B cell (primary cell): ENCODE results near the gene CGNL1. TPM values are rescaled to one million over a fixed set of nuclear protein-coding genes. Genes with fewer than 3 reads are reported as not detected.

Experiments
- ATAC-seq: fragments of 200-7000 bp; cut with Tn5 transposase; one replicate; pipeline ENCODE4 v1.10.0; 2021; ENCODE audit warnings: low read depth, mild to moderate bottlenecking, moderate number of reproducible peaks, moderate library complexity
- CTCF ChIA-PET: fragments of 350-600 bp; sonication (Branson Sonifier 250); formaldehyde crosslinking; loops from one replicate; lab custom pipeline; 2021; ENCODE audit warnings: antibody characterized with exemption, inconsistent platforms; lab: Charles Lee
- POLR2A ChIA-PET: fragments of 350-600 bp; sonication (Branson Sonifier 250); formaldehyde crosslinking; loops from one replicate; lab custom pipeline; 2021; ENCODE audit warnings: antibody characterized with exemption; lab: Charles Lee
- DNase-seq: peaks from one replicate; pipeline ENCODE4 v3.0.0; 2013
- H2AFZ ChIP-seq: 2 replicates; pipeline ENCODE4 v1.6.1; 2012; ENCODE audit warnings: mild to moderate bottlenecking, low read depth, low read length; ENCODE audit not compliant: insufficient read depth, poor library complexity, severe bottlenecking
- H3K27ac ChIP-seq, 2 donors: 1 replicate in 1 of 2; 2 replicates in 1 of 2; pipeline ENCODE4 v1.5.1; 2012 to 2013; ENCODE audit warnings: low read length in 2 of 2, mild to moderate bottlenecking in 2 of 2, moderate library complexity in 1 of 2
- H3K27me3 ChIP-seq, 4 experiments: fragments of 200-600 bp in 1 of 4; sonication (generic) in 1 of 4; replicated peaks in 1 of 4; 1 replicate in 2 of 4; 2 replicates in 2 of 4; pipeline versions ENCODE4 v1.6.1 to v1.7.0; 2013 to 2016; ENCODE audit warnings: low read length in 3 of 4, mild to moderate bottlenecking in 2 of 4, mixed read lengths in 1 of 4, moderate library complexity in 1 of 4; ENCODE audit not compliant: insufficient read depth in 4 of 4, control insufficient read depth in 3 of 4; ENCODE audit errors: control extremely low read depth in 1 of 4
- H3K36me3 ChIP-seq, 2 experiments: replicated peaks in 1 of 2; 1 replicate in 1 of 2; 2 replicates in 1 of 2; pipeline versions ENCODE4 v1.6.1 to v1.7.1; 2013; ENCODE audit warnings: low read length in 1 of 2; ENCODE audit not compliant: insufficient read depth in 2 of 2, control insufficient read depth in 1 of 2; ENCODE audit errors: control extremely low read depth in 1 of 2, extremely low read depth in 1 of 2
- H3K4me1 ChIP-seq, 2 donors: fragments of 200-600 bp in 1 of 2; sonication (generic) in 1 of 2; 1 replicate in 1 of 2; 2 replicates in 1 of 2; pipeline versions ENCODE4 v1.5.1 to v1.6.1; 2013 to 2017; ENCODE audit warnings: low read length in 2 of 2; ENCODE audit not compliant: control insufficient read depth in 2 of 2, insufficient read depth in 2 of 2
- H3K4me2 ChIP-seq: replicated peaks from 2 replicates; pipeline ENCODE3; 2012; ENCODE audit warnings: mild to moderate bottlenecking, low read depth, low read length; ENCODE audit not compliant: poor library complexity, severe bottlenecking
- H3K4me3 ChIP-seq, 5 experiments: fragments of 200-600 bp in 1 of 5; sonication (generic) in 1 of 5; 1 replicate in 3 of 5; 2 replicates in 2 of 5; pipeline versions ENCODE4 v1.5.1 to v1.7.0; 2011 to 2016; ENCODE audit warnings: low read length in 4 of 5, mild to moderate bottlenecking in 4 of 5, low read depth in 2 of 5, control low read depth in 1 of 5, moderate library complexity in 1 of 5; ENCODE audit not compliant: insufficient read depth in 1 of 5; ENCODE audit errors: control extremely low read depth in 1 of 5, extremely low read depth in 1 of 5
- H3K79me2 ChIP-seq: fragments of 200-600 bp; sonication (generic); one replicate; pipeline ENCODE4 v1.6.0; 2016; ENCODE audit warnings: low read length; ENCODE audit not compliant: control insufficient read depth, insufficient read depth
- H3K9ac ChIP-seq: fragments of 200-600 bp; sonication (generic); 2 replicates; pipeline ENCODE4 v1.6.1; 2017; ENCODE audit warnings: mild to moderate bottlenecking, low read length, moderate library complexity
- H3K9me3 ChIP-seq, 3 donors: one replicate each; pipeline versions ENCODE4 v1.6.1 to v1.7.1; 2013; ENCODE audit warnings: low read length in 2 of 3; ENCODE audit not compliant: control insufficient read depth in 2 of 3, insufficient read depth in 1 of 3; ENCODE audit errors: control extremely low read depth in 1 of 3
- H4K20me1 ChIP-seq: 2 replicates; pipeline ENCODE4 v1.6.0; 2012; ENCODE audit warnings: mild to moderate bottlenecking, low read length; ENCODE audit not compliant: insufficient read depth, control insufficient read depth, poor library complexity, severe bottlenecking
- H3K27ac Mint-ChIP-seq: one replicate; pipeline ENCODE4 v1.8.0; 2021; ENCODE audit warnings: mixed read lengths
- H3K27me3 Mint-ChIP-seq: one replicate; pipeline ENCODE4 v1.8.0; 2021; ENCODE audit warnings: mixed read lengths
- H3K4me1 Mint-ChIP-seq: one replicate; pipeline ENCODE4 v1.8.0; 2021; ENCODE audit warnings: mixed read lengths
- H3K4me3 Mint-ChIP-seq: one replicate; pipeline ENCODE4 v1.8.0; 2021; ENCODE audit warnings: mixed read lengths
- H3K9me3 Mint-ChIP-seq: one replicate; pipeline ENCODE4 v1.8.0; 2022; ENCODE audit warnings: mixed read lengths; ENCODE audit not compliant: insufficient read depth
- CTCF ChIP-seq: fragments of 200-600 bp; IDR thresholded peaks from one replicate; pipeline ENCODE4 v1.8.0; 2022; ENCODE audit warnings: antibody characterized with exemption, mild to moderate bottlenecking
- EZH2 ChIP-seq: IDR thresholded peaks from 2 replicates; pipeline ENCODE4 v1.6.1; 2012; ENCODE audit warnings: borderline replicate concordance, low read depth, mild to moderate bottlenecking, moderate library complexity, low read length; ENCODE audit not compliant: insufficient read depth, poor library complexity, severe bottlenecking
- WGBS: methylation state at CpG from one replicate; pipeline ENCODE4 v1.1.5; 2013; ENCODE audit warnings: missing lambda C conversion rate; ENCODE audit not compliant: insufficient coverage; 5-methylcytosine and 5-hydroxymethylcytosine counted together
- intact Hi-C: fragments of 100-400 bp; cut with micrococcal nuclease; formaldehyde crosslinking; loops from one replicate; pipeline ENCODE4 v1.10.0; 2022
- polyA plus RNA-seq: library from polyadenylated mRNA; depleted of rRNA; stranded (reverse); fragments of >200 nt; gene quantifications from 2 replicates; pipeline ENCODE4 v1.2.3, GENCODE V29; 2012
- total RNA-seq, 2 donors: library from RNA; stranded (reverse); fragments of 120-200 nt in 1 of 2; gene quantifications; 1 replicate in 1 of 2; 2 replicates in 1 of 2; pipeline versions ENCODE4 v1.2.3 to v1.2.4, GENCODE V29; 2013 to 2022

The CGNL1 gene
- total and polyA plus RNA-seq, 2 donors (not counting 1 experiment from before 2014, with no cell fraction given): 0.03 to 0.12 TPM

- Histone ChIP-seq H3K27ac (no peak overlapping the region), H3K36me3 (no peaks in the 10 kb centered on the region), H3K4me1 (peaks cover 0 to 4% of the 10 kb centered on the region in 2 donors), H2AFZ (no peak overlapping the region), H3K4me3 (no peak overlapping the region), H3K9me3 (no peaks in the 10 kb centered on the region), H4K20me1 (no peaks in the 10 kb centered on the region), H3K4me2 (no peak overlapping the region), H3K9ac (no peak overlapping the region), H3K79me2 (no peaks in the 10 kb centered on the region), H3K27me3 (no peaks in the 10 kb centered on the region)
- WGBS: 100% methylated on average over 2 of the region's 4 CpGs
- Mint-ChIP-seq H3K27me3 (peaks cover 27% of the 10 kb centered on the region), H3K27ac (no peak overlapping the region), H3K4me3 (no peak overlapping the region), H3K4me1 (peaks cover 4% of the 10 kb centered on the region), H3K9me3 (no peaks in the 10 kb centered on the region)
- intact Hi-C loops: no loop called here
- TF ChIP-seq EZH2 (no peak), CTCF (no peak)
- ATAC-seq: no peak
- ChIA-PET CTCF (no interaction called here), POLR2A (no interaction called here)
- no peak for DNase-seq
These were observed 42.8 kb upstream of the CGNL1 start for GRCh38 chr15:57333487-57333886.

GRCh38 chr15:57334257-57334656, 42.0 kb upstream of the CGNL1 start:
- no peak overlapping the region for H3K9ac ChIP-seq
- WGBS: 84% methylated on average over 12 of the region's 12 CpGs
- H3K9me3 Mint-ChIP-seq: no peaks in the 10 kb centered on the region
- H3K27me3 ChIP-seq: no peaks in the 10 kb centered on the region
- no peak overlapping the region for H2AFZ ChIP-seq
- H3K9me3 ChIP-seq: no peaks in the 10 kb centered on the region
- H3K27me3 Mint-ChIP-seq: peaks cover 27% of the 10 kb centered on the region
- no peak overlapping the region for H3K27ac Mint-ChIP-seq
- no peak overlapping the region for H3K4me3 Mint-ChIP-seq
- DNase-seq (no peak), ATAC-seq (no peak)
- peaks cover 4% of the 10 kb centered on the region for H3K4me1 Mint-ChIP-seq
- H3K27ac ChIP-seq: no peak overlapping the region
- no peak overlapping the region for H3K4me3 ChIP-seq
- no peak for TF ChIP-seq EZH2
- TF ChIP-seq CTCF: no peak
- H3K79me2 ChIP-seq: no peaks in the 10 kb centered on the region
- ChIA-PET CTCF (no interaction called here), POLR2A (no interaction called here)
- intact Hi-C loops: no loop called here
- H3K4me1 ChIP-seq: peaks cover 0 to 4% of the 10 kb centered on the region in 2 donors
- no peak overlapping the region for H3K4me2 ChIP-seq
- H4K20me1 ChIP-seq: no peaks in the 10 kb centered on the region
- H3K36me3 ChIP-seq: no peaks in the 10 kb centered on the region
